OCI-LY1 (cell line): ENCODE results near the gene TSPAN19.

Experiments used
- H2AFZ ChIP-seq: fragments of 200-600 bp; sonication (generic), shearing (Covaris generic); 2 replicates; pipeline ENCODE4 v1.6.0; 2014; ENCODE audit warnings: antibody characterized with exemption, mild to moderate bottlenecking, low read length
- H3F3A ChIP-seq: fragments of 200-600 bp; sonication (generic), shearing (Covaris generic); 2 replicates; pipeline ENCODE4 v1.6.0; 2014; ENCODE audit warnings: mild to moderate bottlenecking, antibody characterized with exemption, low read length, moderate library complexity; ENCODE audit not compliant: insufficient read depth
- H3K27ac ChIP-seq: fragments of 200-600 bp; sonication (generic); 2 replicates; pipeline ENCODE4 v1.5.1; 2014; ENCODE audit warnings: low read length, mixed run types, mild to moderate bottlenecking, low read depth; ENCODE audit not compliant: poor library complexity, severe bottlenecking
- H3K27me3 ChIP-seq: fragments of 200-600 bp; sonication (generic); 2 replicates; pipeline ENCODE4 v1.6.0; 2014; ENCODE audit warnings: antibody characterized with exemption, mild to moderate bottlenecking, low read length, moderate library complexity; ENCODE audit not compliant: insufficient read depth
- H3K36me3 ChIP-seq: fragments of 200-600 bp; sonication (generic); 2 replicates; pipeline ENCODE4 v1.6.1; 2014; ENCODE audit warnings: mild to moderate bottlenecking, antibody characterized with exemption, low read length, moderate library complexity, mixed read lengths; ENCODE audit not compliant: insufficient read depth
- H3K4me1 ChIP-seq: fragments of 200-600 bp; sonication (generic); 2 replicates; pipeline ENCODE4 v1.5.1; 2014; ENCODE audit warnings: mild to moderate bottlenecking, low read length, moderate library complexity; ENCODE audit not compliant: insufficient read depth, severe bottlenecking
- H3K4me2 ChIP-seq: fragments of 200-600 bp; sonication (generic), shearing (Covaris generic); 2 replicates; pipeline ENCODE4 v1.6.1; 2014; ENCODE audit warnings: low read length
- H3K4me3 ChIP-seq: fragments of 200-600 bp; sonication (generic); 2 replicates; pipeline ENCODE4 v1.5.1; 2014; ENCODE audit warnings: low read length, low read depth, mild to moderate bottlenecking, mixed read lengths; ENCODE audit not compliant: poor library complexity, severe bottlenecking
- H3K79me2 ChIP-seq: fragments of 200-600 bp; shearing (Covaris generic); 2 replicates; pipeline ENCODE4 v1.6.1; 2016; ENCODE audit warnings: mixed run types, low read length, mixed read lengths; ENCODE audit not compliant: insufficient read depth
- H3K9ac ChIP-seq: fragments of 200-600 bp; sonication (generic), shearing (Covaris generic); 2 replicates; pipeline ENCODE4 v1.6.1; 2014; ENCODE audit warnings: mild to moderate bottlenecking, low read length, mixed read lengths
- H3K9me2 ChIP-seq: fragments of 200-600 bp; sonication (generic), shearing (Covaris generic); 2 replicates; pipeline ENCODE4 v1.6.1; 2014; ENCODE audit warnings: low read depth, mild to moderate bottlenecking, low read length, mixed read lengths
- H3K9me3 ChIP-seq: fragments of 200-600 bp; shearing (Covaris generic); 2 replicates; pipeline ENCODE4 v1.6.1; 2014; ENCODE audit warnings: low read length, mixed read lengths
- H4K20me1 ChIP-seq: fragments of 200-600 bp; sonication (generic), shearing (Covaris generic); 2 replicates; pipeline ENCODE4 v1.6.0; 2016; ENCODE audit warnings: mild to moderate bottlenecking, low read length; ENCODE audit not compliant: insufficient read depth
- CTCF ChIP-seq: fragments of 200-600 bp; sonication (generic), shearing (Covaris generic); IDR thresholded peaks from 2 replicates; pipeline ENCODE4 v1.5.1; 2017; ENCODE audit warnings: mild to moderate bottlenecking, antibody characterized with exemption, low read length, moderate library complexity, mixed read lengths
- EZH2 ChIP-seq: fragments of 200-600 bp; sonication (generic), shearing (Covaris generic); IDR thresholded peaks from 2 replicates; pipeline ENCODE4 v1.8.0; 2017; ENCODE audit warnings: borderline replicate concordance, mixed run types, mild to moderate bottlenecking, antibody characterized with exemption, low read length, moderate library complexity, mixed read lengths

Gene TSPAN19

GRCh38 chr12:85072826-85073225 lies 36.7 kb upstream of the TSPAN19 start:
- H4K20me1 ChIP-seq: no peaks in the 10 kb centered on the region
- H3K27me3 ChIP-seq: no peaks in the 10 kb centered on the region
- H3F3A ChIP-seq: no peaks in the 10 kb centered on the region
- no peaks in the 10 kb centered on the region for H3K4me1 ChIP-seq
- TF ChIP-seq EZH2 (no peak), CTCF (no peak)
- H3K9me3 ChIP-seq: no peaks in the 10 kb centered on the region
- H3K27ac ChIP-seq: no peak overlapping the region
- H2AFZ ChIP-seq: no peak overlapping the region
- H3K9ac ChIP-seq: no peak overlapping the region
- H3K36me3 ChIP-seq: no peaks in the 10 kb centered on the region
- no peaks in the 10 kb centered on the region for H3K79me2 ChIP-seq
- no peak overlapping the region for H3K4me2 ChIP-seq
- no peaks in the 10 kb centered on the region for H3K9me2 ChIP-seq
- H3K4me3 ChIP-seq: no peak overlapping the region

- H3K9me3 ChIP-seq: no peaks in the 10 kb centered on the region
- no peak overlapping the region for H3K9ac ChIP-seq
- H3F3A ChIP-seq: no peaks in the 10 kb centered on the region
- no peaks in the 10 kb centered on the region for H4K20me1 ChIP-seq
- H3K9me2 ChIP-seq: no peaks in the 10 kb centered on the region
- H3K4me3 ChIP-seq: no peak overlapping the region
- no peaks in the 10 kb centered on the region for H3K79me2 ChIP-seq
- TF ChIP-seq CTCF (no peak), EZH2 (no peak)
- H3K36me3 ChIP-seq: no peaks in the 10 kb centered on the region
- H3K27me3 ChIP-seq: no peaks in the 10 kb centered on the region
- no peak overlapping the region for H3K27ac ChIP-seq
- no peak overlapping the region for H2AFZ ChIP-seq
- H3K4me2 ChIP-seq: no peak overlapping the region
- no peaks in the 10 kb centered on the region for H3K4me1 ChIP-seq
Measured at GRCh38 chr12:85065837-85066482, 29.9 kb upstream of the TSPAN19 start.

- no peaks in the 10 kb centered on the region for H3K79me2 ChIP-seq
- no peak overlapping the region for H3K27ac ChIP-seq
- H3K36me3 ChIP-seq: no peaks in the 10 kb centered on the region
- TF ChIP-seq EZH2 (no peak), CTCF (no peak)
- H3K9me3 ChIP-seq: no peaks in the 10 kb centered on the region
- no peaks in the 10 kb centered on the region for H3K27me3 ChIP-seq
- H3K9me2 ChIP-seq: no peaks in the 10 kb centered on the region
- no peaks in the 10 kb centered on the region for H3F3A ChIP-seq
- H3K9ac ChIP-seq: no peak overlapping the region
- H4K20me1 ChIP-seq: no peaks in the 10 kb centered on the region
- no peak overlapping the region for H3K4me2 ChIP-seq
- no peak overlapping the region; the same call in 1 of the 2 replicates for H2AFZ ChIP-seq
- no peaks in the 10 kb centered on the region for H3K4me1 ChIP-seq
- H3K4me3 ChIP-seq: no peak overlapping the region
Measured at GRCh38 chr12:85060916-85061315, 24.8 kb upstream of the TSPAN19 start.
